Inferior parietal cortex (tissue), 1 donor: ENCODE measurements around the gene CCDC12.
"Not testable (repeated sequence)": the region's sequence is repeated elsewhere in the genome, so short reads cannot be mapped to it uniquely, and the experiment has no call there.

ENCODE experiments used
- DNase-seq: peaks from one replicate; pipeline ENCODE4 v3.0.0-alpha.2; 2016; ENCODE audit errors: extremely low spot score

Gene CCDC12

DNA sequence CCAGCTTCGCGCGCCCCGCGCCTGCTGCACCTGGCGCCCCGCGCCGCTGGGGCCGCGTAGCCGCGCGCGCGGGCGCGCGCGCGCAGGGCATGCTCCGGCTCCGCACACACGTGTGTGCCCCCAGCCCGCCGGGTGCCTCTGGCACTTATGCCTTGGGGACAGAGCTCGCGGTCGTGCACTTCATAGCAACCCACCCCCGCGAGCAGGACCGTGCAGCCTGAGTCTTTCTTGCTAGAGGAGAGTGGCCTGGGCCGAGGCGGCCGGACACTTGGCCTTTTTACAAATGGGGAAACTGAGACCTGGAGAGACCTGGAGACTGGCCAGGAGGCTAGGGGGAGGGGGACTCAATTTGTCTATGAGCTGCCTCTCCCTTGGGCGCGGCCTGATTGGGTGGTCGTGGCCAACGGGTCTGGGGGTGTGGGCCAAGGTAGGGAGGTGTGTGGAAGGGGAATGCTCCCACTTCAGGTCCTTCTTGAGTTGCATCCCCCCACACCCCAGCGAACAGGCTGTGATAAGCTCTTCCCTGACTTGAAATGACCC, 3.5 kb upstream of the CCDC12 start:
- no peak for DNase-seq

- DNase-seq, result peak; percentile 67
Observed at GRCh38 chr3:46978985-46979944, 2.7 kb upstream of the CCDC12 start, which contains the start of gene NBEAL2. NBEAL2 (plus strand) TSS chr3:46979666; CDS start chr3:46979862, 196 bp downstream.

GRCh38 chr3:46978381-46978780, 1.8 kb upstream of the CCDC12 start:
- no peak for DNase-seq

GRCh38 chr3:46977811-46978195, 1.3 kb upstream of the CCDC12 start:
- DNase-seq, result no peak

- no peak for DNase-seq
Observed at GRCh38 chr3:46974421-46975171, 1.9 kb downstream of the CCDC12 start.

DNA sequence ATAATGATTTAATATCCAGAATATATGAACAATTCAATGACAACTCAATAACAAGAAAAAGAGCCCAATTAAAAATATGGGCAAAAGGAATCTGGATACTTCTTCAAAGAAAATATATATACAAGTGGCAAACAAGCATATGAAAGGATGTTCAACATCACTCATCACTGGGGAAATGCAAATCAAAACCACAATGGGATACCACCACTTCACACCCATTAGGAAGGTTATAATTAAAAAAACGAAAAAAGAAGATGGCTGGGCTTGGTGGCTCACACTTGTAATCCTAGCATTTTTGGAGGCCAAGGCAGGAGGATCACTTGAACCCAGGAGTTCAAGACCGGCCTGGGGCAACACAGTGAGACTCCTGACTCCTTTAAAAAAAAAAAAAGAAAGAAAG, 4.1 kb downstream of the CCDC12 start:
- DNase-seq, result no peak

- DNase-seq, result no peak
Observed at GRCh38 chr3:46971742-46972141, 4.8 kb downstream of the CCDC12 start.

GRCh38 chr3:46971151-46971550, 5.4 kb downstream of the CCDC12 start:
- no peak for DNase-seq

DNA sequence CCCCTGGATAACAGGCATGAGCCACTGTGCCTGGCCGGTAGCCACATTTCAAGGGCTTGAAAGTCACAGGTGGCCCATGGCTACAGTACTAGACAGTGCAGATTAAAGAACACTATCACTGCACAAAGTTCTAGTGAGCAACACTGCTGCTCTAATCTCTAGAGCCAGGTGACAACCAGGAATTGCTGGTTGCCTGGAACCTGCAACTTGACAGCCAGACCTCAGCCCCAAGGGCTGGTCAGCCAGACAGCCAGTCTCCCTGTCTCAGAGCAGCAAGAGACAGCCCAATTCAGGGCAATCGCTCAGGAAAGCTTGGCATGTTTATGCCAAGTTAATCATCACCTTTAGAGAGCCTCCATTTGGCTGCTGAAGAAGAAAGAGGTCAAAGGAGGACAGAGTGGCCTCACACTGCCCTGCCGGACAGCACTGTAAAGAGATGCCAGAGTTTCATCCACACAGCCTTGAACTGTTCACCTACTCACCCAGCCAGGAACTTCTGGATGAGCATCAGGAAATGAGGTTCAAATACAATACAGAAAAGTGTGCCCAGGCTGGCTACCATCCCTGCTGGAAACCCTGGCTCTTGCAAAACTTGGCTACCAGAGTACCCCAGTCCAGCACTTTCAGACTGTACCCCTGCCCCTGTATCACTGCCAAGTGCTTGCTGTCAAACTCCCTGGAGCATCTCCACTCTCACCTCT, 6.0 kb downstream of the CCDC12 start:
- no peak for DNase-seq

DNA sequence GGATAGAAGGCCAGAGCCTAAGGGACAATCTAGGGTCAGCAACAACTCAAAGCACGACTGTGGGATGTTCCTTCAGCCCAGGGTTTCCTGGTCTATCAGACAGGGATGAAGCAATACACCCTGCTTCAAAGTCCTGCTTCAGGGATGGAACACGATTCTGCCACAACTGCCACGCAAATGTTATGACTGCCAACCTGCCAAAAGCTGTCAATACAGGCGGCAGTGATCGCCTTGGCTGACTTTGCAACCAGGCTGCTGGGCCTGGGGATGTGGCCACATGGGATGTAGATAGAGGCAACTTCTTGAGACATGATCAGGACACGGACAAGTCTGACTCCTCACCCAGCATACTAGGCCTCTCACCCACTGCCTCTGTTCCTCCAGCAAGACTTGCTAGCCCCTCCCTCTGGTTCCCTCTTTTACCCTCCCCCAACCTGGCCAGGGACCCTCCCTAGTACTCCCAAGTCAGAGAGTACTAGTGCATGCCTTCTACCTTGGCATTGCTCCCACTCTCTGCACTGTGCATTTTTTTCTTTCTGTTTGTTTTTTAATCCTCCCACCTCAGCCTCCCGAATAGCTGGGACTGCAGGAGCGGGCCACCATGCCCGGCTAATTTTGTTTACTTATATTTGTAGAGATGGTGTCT, 7.6 kb downstream of the CCDC12 start:
- no peak for DNase-seq

GRCh38 chr3:46966811-46967210, 9.7 kb downstream of the CCDC12 start:
- DNase-seq, result no peak

GRCh38 chr3:46965151-46965550, 11.4 kb downstream of the CCDC12 start:
- no peak for DNase-seq

GRCh38 chr3:46964038-46964590, 12.4 kb downstream of the CCDC12 start:
- not testable (repeated sequence) for DNase-seq

DNA sequence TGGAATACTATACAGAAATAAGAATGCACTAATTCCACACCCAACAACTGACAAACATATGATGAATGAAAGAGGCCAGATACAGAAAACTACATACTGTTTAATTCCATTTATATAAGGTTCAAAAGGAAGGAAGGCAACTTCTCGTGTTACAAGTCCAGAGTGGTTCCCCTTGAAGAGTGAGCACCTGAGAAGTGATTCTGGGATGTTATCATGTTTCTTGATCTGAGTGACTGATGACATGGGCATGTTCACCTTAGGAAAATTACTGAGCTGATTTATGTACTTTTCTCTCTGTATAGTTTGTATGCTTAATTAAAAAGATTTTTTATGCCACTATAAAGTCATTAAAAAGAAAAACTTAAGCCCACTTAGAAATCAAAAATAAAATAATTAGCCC, 13.6 kb downstream of the CCDC12 start:
- DNase-seq, result no peak

DNA sequence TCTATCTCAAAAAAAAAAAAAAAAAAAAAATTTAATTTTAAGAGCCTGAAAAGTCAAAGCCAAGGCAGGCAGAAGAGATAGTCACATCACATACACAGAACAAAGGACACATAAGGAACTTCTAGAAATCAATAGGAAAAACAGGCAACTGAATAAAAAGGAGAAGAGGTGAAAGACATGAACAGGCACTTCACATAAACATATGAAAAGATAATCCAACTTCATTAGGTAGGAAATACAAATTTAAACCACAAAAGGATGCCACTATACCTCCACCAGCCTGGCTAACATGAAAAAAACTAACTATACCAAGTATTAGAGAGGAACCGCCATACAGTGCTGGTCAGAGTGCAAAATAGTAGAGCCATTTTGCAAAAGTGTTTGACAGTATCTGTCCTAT, 14.1 kb downstream of the CCDC12 start:
- no peak for DNase-seq

DNA sequence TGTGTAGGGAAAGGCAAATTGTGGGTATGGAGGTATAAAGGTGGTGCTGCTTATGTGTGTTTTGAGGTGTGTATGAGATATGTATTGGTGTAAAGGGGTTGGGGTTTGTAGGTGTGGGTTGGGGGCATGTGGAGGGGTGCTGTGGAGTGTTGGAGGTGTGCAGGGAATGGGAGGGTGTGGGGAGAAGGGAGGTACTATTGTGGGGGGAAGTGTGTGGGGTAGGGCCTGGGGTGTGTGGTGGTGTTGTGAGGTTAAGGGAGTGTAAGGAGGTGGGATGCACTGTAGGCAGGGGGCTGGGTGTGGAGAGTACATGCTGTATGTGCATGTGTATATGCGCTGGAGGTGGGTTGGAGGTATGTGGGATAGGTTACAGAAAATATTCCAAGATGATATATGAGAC, 15.7 kb downstream of the CCDC12 start:
- DNase-seq, result no peak

DNA sequence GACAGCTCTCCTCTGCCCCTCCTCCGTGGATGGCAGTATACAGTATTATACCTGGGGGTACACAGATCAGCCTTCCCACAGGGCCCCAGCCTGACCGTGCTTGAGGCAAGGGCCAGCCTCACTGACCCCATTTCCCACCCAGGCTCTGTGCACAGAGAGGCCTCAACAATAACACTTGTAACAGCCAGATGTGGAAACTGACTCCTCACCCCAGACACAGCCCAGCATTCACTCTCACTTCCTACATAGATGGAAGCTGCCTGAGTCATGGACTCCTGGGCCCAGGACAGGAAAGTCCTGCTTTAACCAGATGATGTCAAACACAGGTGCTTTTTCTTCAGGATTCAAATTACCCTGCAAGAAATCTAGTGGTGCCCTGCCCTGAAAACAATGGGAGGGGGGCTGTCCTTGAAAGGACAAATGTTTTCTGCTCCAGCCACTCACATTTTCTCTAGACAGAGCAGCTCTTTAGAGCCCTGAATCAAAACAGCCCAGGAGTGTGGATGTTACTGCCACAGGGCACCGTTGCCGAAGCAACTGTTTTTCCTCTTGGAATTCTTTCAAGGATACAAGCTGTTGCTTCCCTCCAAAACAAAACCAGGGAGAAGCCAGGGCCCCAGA, 16.4 kb downstream of the CCDC12 start:
- no peak for DNase-seq

GRCh38 chr3:46959161-46959511, 17.4 kb downstream of the CCDC12 start:
- DNase-seq, result no peak

DNA sequence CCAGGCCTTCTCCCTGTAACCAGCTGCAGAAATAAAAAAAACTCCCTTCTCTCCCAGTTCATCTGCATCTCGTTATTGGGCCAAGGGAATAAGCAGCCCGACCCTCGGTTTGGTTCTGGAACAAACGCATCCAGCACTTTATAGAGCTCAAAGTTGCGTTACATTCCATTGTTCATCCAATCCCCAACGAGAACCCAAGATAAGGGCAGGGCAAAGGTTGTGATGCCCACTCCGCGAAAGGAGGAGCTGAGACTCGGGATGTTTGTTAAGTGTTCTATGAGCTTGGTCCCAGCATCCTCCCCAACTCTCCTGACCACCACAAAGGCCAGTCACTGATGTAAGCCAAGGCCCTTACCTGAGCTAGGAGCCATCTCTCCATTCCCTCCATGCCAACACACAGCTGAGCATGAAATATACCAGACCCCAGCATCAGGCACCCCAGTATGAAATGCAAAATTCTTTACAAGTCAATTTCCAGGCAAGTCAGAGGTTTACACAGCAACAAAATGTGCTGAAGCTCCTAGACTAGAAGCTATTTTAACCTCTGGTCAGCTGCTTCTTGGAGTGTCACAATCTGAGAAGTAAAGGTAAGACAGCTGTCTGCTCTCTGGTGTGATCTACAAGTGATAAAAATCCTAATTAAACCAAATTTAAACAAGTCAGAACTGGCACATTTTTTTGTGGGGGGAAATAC, 17.9 kb downstream of the CCDC12 start:
- no peak for DNase-seq
